ENCODE results near the gene SH3BGR.

The SH3BGR gene

DNA sequence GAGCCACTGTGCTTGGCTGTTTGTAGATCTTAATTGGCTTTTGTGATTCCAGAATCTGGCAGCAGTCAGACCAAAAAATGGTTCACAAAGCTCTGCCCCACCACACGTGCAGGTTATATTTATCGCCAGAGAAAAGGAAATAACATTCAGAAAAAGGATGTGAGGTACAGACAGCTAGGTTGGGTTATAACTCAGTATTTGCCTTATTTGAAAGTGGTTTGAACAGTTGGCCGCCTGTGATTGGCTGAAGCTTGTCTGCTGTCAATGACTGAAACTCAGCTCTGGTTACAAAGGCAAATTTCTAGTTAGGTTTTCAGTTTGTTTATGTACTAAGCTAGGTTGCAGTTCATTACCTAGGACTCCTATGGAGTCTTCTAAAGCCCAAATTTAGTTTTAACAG is 9.6 kb downstream of the SH3BGR start:
- no peak for DNase-seq

DNA sequence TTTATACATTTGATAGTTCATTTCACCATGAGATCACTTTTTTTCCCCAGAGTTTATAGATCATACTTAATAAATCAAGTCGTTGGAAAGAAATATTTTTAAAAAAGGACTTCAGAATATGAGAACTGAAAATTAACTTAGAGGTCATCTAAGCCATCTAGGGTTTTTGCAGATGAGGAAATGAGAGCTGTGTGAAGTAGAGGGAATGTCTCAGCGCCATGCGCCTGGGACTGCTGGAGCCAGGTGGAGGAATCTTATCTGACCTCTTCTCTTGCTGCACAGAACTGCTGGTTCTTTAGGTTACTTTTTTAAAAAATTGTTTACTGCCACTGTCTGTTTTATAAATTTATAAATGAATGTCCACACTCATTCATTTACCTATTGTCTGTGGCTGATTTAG is 11.5 kb downstream of the SH3BGR start:
- no peak for DNase-seq

DNA sequence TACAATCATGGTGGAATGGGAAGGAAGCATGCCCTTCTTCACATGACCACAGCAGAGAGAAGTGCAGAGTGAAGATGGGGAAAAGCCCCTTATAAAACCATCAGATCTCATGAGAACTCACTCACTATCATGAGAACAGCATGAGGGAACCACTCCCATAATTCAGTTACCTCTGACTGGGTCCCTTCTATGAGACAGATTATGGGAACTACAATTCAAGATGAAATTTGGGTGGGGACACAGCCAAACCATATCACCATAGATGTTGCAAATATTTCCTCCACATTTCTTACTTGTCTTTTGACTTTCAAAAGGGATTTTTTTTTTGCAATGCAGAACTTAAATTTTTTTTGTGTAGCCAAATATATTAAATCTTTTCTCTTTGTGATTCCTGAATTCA is 14.8 kb downstream of the SH3BGR start:
- no peak for DNase-seq

DNA sequence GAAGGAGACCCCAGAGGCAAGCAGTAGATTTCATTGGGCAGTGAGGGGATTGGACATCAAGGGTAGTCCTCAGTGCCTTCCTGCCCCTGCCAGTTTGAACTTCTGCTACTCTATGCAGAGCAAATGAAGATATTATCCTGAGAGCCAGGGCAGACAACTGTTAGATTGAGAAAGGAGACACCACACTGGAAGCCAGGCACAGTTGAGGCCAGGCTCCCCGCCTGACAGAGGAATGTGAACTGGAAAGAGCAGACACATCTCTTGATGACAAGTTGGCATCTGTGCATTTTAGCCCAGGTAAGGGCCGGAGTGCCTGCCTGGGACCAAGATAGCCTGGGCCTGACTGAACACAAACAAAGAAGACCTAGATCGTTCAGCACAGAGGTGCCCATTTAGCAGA is 16.0 kb downstream of the SH3BGR start:
- no peak for DNase-seq

DNA sequence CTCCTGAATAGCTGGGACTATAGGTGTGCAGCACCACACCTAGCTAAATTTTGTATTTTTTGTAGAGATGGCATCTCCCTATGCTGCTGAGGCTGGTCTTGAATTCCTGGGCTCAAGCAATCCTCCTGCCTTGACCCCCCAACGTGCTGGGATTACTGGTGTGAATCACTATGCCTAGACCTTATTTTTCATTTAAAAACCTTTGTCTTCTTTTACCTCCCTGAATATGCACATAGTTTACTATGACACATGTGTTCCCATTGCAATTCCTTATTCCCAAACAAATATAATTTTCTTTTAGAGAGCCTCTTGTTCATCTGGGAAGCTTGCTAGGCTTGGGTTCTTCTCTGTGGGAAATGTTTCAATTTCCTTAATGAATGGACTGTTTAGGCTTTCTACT is 16.8 kb downstream of the SH3BGR start:
- no peak for DNase-seq

DNA sequence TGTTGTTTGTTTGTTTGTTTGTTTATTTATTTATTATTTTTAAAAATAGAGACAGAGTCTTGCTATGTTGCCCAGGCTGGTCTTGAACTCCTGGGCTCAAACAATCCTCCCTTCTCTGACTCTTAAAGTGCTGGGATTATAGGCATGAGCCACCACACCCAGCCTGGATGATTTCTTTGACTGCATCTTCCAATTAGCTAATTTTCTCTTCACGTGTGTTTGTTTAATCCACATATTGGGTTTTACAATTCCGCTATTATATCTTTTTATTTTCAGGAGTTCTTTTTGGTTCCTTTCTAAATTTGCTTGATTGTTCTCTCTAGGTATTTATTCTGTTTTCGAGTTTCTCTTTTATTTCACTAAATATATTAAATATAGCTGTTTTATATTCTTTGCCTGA is 19.8 kb downstream of the SH3BGR start:
- DNase-seq = no peak

DNA sequence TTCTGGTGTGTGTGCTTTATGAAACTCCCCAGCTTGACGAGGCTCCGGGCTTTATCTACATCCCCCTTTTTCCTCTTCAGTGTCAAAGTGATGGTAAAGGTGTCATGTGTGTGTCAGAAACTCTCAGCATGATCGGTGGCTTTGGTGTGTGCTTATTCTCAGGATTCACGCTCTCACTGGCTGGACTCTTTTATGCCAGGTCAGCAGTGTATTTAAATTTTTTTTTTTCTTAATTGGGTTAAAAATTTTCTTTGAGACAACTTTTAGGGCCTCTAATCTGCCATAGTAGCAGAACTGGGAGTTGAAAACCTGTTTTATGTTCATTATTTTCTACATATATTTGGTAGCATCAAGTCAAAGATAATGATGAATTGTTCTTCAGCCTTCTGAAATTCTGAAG is 21.0 kb downstream of the SH3BGR start:
- DNase-seq = no peak

DNA sequence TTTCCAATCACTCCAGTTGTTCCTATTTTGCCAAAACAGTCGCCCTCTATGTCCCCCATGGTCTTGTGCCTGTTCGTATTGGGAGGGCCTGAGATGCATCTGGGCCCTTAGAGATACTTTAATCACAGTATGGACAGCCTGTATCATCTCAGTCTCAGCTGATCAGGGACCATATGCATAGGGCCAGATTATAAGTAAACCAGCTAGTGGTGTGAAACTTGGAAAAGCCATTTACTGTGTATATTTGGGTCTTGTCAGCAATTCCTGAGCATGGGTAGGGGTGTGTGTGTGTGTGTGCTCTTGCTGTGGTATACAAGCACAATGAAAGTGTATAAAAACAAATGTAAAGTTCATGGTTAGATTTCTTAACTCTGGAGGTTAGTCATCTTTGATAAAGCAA is 22.8 kb downstream of the SH3BGR start:
- no peak for DNase-seq

DNA sequence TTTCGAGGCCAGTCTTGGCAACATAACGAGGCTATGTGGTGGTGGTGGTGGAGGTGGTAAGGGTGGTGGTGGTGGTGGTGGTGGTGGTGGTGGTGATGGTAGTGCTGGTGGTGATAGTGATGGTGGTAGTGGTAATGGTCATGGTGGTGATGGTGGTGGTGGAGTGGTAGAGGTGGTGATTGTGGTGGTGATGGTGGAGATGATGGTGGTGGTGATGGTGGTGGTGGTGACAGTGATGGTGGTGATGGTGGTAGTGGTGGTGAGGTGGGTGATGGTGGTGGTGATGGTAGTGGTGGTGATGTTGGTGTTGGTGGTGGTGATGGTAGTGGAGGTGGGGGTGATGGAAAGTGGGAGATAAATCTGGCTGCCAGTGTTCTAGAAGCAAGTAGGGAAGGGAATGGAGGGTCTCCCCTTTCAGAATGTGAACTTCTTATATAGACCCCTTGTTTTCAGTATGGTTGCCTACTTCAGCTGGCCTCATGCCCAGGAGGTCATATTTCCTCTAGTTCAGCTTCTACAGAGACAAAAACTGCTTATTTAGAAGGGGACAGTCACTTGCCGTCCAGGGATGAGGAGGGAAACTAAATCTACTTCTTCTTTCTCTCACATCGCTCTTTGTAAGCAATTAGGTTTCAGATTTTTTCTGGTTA is 27.5 kb downstream of the SH3BGR start:
- no peak for DNase-seq

DNA sequence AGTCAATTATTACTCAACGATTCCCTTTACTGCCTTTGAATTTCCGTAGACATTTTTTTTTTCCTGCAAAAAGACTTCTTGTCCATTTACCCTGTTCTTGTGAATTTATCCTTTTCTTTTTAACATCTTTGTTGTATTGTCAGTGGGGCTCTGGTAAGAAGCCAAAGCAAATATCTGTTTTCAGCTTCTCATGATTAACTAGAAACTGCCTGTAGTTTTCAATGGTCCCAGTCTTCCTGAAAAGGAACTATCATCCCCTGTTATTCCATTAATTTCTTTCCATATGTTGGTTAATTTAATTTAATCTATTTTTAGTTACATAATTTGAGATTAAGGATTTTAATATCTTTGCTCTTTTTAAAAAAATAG is 28.0 kb downstream of the SH3BGR start:
- DNase-seq = no peak

DNA sequence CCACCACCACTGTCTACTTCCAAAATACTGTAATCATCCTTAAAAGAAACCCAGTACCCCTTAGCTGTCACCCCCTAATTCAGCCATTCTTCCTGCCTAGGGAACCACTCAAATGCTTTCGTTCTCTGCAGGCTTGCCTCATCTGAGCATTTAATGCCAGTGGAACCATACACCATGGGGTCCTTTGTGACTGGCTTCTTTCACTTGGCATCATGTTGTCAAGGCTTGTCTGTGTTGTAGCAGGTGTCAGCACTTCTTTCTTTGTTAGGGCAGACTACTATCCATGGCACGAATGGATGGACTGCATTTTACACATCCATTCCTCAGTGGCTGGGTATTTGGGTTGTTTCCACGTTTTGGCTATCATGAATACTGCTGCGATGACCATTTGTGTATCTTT is 28.5 kb downstream of the SH3BGR start:
- DNase-seq = no peak

DNA sequence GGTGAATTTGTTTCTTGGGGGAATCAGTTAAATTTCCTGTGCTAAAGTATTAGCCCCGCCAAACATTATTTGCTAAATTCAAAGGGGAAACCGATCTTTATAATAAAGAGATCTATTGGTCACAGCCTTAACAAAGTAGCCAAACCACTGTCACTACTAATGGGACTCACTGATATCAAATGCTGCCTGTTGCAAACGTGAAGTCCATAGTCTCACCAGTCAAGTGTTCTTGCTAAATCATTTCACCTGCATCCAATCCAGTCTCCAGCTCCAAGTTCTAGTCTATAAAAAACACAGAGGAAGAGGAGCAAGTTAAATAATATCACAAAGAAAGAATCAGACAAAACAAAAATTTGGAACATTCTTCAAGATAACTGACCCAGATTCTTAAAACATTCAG is 30.1 kb downstream of the SH3BGR start:
- DNase-seq = no peak

DNA sequence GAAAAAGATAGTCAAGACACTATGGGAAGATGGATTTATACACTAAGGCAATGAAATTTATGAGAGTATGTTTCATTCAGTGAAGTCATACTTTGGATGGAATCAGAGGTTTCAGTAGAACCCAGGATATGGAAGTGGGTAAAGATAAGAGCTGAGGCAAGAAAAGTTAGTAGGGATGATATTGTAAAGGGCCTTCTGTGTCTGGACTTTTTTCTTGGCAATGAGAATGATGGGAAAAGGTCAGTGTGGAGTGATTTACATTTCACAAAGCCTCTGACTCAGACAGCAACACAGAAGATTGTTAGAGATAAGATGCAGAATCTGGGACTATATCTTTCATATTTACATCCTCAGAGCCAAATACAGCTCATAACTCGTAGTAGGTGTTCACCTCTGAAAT is 32.1 kb downstream of the SH3BGR start:
- DNase-seq = peak; percentile 41

DNA sequence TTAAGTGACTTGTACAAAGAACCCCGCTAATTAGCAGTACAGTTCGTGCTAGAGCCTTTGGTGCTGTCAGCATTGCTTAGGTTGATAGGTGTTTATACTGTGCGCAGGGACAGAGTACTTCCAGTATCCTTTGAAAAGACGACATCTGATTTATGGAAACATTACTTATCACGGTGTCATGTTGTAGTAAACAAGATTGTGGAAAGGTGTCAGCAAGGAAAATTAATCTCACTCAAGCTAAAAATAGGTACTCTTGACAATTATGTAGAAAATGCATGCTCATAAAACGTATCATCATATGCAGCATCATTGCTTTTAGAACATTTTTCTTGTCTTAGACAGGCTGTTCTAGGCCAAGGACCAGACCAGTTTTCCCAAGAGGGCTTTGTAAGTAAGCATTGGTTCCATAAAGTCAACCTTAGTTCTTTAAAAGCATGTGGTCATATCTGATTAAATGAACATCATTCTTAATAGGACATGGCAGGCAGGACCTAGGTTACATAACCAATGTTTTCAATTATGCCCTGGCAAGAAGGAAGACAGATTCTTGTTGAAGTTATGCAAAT is 33.0 kb downstream of the SH3BGR start:
- peak; percentile 60 for DNase-seq

DNA sequence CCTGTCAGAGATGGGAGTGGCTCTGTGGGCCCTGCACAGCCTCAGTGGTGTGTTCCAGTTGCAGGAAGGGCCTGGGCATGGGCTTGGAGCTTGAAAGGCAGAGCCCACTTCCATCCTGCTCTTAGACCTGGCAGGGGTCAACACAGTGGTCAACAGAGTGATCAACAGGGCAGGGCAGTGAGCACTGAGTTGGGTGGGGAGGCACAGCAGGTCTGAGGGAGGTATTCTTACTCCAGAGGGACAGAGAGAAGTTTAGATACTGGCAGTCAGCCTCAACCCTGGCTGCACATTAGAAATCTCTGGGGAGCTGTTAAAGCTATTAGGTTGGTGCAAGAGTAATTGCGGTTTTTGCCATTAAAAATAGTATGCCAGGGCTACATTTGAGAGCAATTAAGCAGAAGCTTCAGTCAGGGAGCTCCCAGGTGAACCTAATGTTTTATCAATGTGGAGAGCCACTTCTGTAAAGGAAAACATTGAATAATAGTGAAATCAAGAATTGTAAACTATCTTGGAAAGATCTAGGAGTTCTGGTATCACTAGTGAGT is 37.7 kb downstream of the SH3BGR start:
- no peak for DNase-seq

DNA sequence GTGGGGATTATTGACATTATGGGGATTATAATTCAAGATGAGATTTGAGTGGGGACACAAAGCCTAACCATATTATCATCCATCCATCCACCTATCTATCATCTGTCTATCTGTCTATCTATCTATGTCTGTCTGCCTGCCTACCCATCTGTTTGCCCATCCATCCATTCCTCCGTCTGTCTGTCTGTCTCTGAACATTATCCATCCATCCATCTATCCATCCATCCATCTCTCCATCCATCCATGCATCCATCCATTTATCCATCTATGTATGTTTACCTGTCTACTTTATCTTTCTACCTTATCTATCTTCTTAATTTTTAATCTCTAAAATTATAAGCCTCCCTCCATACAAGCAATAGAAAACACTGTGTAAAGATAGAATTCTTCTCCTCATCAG is 47.4 kb downstream of the SH3BGR start:
- no peak for DNase-seq

DNA sequence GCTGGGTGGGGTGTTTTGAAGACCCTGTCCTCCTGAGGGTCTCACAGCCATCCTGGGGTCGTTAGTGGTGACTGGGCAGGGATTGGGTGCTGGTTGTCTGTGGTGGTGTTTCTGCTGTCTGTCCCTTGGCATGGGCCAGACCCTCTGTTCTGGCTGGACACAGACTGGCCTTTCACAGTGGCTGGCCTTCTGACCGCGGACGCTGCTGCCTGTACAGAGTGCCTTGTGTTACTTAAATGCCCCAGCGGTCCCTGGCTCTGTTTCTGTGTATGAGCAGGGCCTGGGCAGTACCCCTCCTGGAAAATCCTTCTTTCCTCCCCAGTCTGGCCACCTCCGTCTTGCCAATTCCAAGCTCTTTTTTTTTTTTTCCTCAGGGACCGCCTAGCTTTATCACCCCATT is 50.9 kb downstream of the SH3BGR start:
- DNase-seq = no peak

DNA sequence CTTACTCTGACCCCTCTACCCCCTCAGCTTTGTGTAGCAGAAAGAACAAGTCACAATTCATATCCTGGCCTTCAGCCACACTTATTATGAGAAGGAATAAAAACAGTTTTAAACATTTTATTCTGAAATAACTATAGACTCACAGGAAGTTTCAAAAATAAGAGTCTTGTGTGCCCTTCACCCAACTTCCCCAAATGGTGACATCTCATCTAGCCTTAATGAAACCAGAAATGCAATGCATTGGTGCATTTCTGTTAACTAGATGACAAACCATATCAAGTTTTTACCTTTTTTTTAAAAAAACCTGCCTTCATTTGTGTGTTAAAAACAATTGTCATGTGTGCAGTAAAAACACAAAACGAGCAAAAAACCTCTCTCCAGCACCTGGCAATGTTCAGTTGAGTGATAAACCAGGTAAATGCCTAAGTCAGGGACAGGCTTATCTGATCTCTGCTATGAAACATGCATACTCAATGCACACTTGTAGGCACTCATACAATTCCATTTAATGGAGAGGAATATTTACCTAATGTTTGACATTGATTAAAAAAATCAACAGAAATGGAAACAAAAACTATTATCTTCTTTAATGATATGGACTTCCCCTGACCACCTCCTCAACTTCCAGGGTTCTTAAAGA is 51.5 kb downstream of the SH3BGR start:
- no peak for DNase-seq

DNA sequence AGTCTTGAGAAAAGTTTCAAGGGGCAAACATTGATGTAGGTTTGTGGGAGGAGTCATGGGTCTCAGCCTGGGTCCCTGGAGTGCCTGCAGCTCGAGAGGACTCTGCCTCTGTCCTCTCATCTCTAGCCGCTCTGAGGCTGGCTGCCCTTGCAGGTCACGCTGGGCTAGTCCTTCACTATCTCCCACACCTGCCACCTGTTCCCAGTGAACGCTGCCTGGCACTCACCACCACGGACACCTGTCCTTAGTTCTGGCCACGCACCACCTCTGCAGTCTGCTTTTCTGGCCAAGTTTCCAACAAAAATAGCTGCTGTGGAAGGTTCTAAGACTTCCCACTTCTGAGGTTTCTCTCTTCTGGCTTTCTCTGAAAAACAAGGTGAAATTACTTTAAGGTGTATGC is 52.5 kb downstream of the SH3BGR start:
- DNase-seq = no peak

DNA sequence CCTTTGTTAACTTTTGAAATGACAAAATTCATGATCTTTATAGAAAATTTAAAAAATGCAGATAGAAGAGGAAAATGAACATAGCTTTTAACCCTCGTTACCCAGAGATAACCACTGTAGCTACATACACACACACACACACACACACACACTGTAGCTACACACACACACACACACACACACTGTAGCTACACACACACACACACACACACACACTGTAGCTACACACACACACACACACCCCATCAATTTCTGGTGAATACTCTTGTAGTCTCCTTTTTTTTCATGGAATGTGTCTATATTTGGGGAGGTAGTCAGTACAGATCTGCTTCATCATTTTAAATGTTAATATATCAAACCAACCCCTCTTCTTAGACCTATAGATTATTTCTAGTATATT is 58.5 kb downstream of the SH3BGR start:
- no peak for DNase-seq

DNA sequence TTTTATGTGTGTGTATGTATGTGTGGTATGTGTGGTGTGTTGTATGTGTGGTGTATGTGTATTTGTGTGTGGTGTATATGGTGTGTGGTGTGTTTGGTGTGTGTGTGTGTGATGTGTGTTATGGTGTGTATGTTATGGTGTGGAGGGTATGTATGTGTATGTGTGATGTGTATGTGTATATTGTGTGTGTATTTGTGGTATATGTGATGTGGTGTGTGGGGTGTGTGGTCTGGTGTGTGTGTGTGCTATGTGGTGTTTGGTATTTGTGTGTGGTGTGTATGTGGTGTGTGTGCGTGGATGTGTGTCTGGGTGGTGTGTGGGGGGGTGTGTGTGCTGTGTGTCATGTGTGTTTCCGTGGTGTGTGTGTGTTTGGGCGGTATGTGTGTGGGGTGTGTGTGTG is 59.3 kb downstream of the SH3BGR start:
- no peak for DNase-seq

DNA sequence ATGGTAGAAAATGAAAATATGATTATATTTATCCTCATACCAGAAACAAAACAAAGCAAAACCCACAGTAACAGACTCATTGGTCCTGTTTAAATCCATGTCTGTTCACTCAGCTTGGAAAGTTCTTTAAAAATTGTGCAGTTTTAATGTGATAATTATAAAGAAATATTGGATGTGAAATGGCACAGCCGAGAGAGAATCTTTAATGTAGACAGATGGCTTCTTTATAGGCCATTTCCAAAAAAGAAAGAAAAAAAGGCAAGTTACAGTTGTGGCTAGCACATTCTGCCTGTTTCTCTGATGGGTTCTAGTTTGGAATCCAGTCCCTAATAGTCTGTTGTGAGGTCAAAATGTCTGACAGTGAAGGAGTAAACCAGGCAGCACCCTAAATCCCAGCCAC is 62.0 kb downstream of the SH3BGR start:
- DNase-seq = no peak

DNA sequence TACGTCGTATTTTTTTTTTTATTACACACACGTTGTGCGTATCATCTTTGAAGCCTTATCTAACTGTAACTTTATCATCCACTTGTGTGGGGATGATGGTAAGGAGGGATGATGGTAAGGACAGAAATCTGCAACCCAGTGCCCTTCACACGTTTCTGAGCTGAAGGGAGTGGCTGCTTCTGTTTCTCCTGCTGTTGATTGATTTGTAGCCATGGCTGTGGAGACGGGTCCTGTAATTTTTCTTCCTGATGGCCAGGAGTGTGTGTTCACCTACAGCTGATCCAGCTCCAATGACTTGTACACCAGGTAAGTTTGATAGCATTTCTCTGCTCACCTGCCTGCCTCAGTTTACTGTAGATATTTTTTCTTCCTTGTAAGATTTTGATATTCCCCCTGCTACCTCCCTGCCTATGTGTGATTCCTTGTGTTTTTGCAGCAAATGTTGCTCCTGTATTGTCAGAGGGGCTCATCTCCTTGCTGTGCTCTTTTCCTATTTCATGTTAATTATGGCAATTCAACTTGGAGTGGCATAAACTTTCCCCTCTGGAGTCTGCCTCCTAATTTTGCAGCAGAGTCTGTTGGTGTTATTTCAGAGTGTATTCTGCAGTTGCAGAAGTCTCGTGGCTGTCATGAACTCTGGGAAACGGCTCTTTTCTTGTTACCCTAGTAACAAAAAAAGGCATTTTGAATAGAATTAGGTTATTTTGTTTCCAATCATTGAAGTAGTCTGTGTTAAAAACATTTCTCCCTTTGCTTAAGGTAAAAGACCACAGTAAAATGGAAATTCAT is 64.1 kb downstream of the SH3BGR start:
- no peak for DNase-seq

All from fibroblast of skin of right quadriceps (primary cell).